ENCODE results near the gene ASB13.

ASB13 gene

GRCh38 chr10:5606321-5606720 lies 60.1 kb downstream of the ASB13 start:
- FAIRE-seq (no peak), DNase-seq (ENCODE audit: insufficient read length, low spot score) (no peak)
- TF ChIP-seq POLR2AphosphoS5 (IDR thresholded peaks at IDR 0.05; ENCODE audit: low read depth, low read length) = no peak

DNA sequence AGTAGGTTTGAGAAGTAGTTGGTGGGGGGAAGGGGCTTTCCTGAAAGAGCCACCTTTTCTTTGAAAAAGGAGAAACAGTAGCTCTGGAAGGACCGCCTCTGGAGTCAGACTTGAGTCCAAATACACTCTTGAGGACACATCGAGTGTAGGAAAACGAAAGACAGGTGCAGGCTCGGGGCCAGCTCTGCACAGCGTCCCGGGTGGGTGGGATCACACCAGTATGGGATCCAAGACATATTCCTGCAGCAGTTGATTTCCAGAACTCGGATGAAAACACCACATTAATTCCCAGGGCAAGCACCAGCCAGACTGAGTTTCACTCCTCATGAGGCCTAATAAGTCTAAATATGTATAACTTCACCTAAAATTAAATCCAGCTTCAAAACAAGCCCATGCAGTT lies 61.4 kb downstream of the ASB13 start:
- FAIRE-seq = no peak
- TF ChIP-seq TAF1 (IDR thresholded peaks at IDR 0.05; ENCODE audit: low read depth, low read length) (no peak), POU2F2 (IDR thresholded peaks at IDR 0.05; ENCODE audit: low read depth, low read length) (no peak), PAX5 (IDR thresholded peaks at IDR 0.05; ENCODE audit: insufficient read depth, low read length, severe bottlenecking) (no peak)
- no peak for DNase-seq (ENCODE audit: insufficient read length, low spot score)

- DNase-seq (ENCODE audit: insufficient read length, low spot score) = no peak
- no peak for TF ChIP-seq TAF1 (IDR thresholded peaks at IDR 0.05; ENCODE audit: low read depth, low read length)
- no peak for TF ChIP-seq POU2F2 (IDR thresholded peaks at IDR 0.05; ENCODE audit: low read depth, low read length)
- no peak for TF ChIP-seq PAX5 (IDR thresholded peaks at IDR 0.05; ENCODE audit: insufficient read depth, low read length, severe bottlenecking)
- TF ChIP-seq SPI1 (IDR thresholded peaks at IDR 0.05; ENCODE audit: low read depth, low read length) = no peak
- no peak for TF ChIP-seq POLR2AphosphoS5 (IDR thresholded peaks at IDR 0.05; ENCODE audit: low read depth, low read length)
- TF ChIP-seq POLR2A (IDR thresholded peaks at IDR 0.05; ENCODE audit: low read depth, low read length) = no peak
- no peak for FAIRE-seq
These were observed 62.0 kb downstream of the ASB13 start for GRCh38 chr10:5604236-5604925.

GRCh38 chr10:5603848-5604170 lies 62.6 kb downstream of the ASB13 start:
- DNase-seq (ENCODE audit: insufficient read length, low spot score) = no peak
- FAIRE-seq = no peak
- no peak for TF ChIP-seq POLR2AphosphoS5 (IDR thresholded peaks at IDR 0.05; ENCODE audit: low read depth, low read length)
- TF ChIP-seq POU2F2 (IDR thresholded peaks at IDR 0.05; ENCODE audit: low read depth, low read length) = no peak
- no peak for TF ChIP-seq POLR2A (IDR thresholded peaks at IDR 0.05; ENCODE audit: low read depth, low read length)
- no peak for TF ChIP-seq TAF1 (IDR thresholded peaks at IDR 0.05; ENCODE audit: low read depth, low read length)
- TF ChIP-seq PAX5 (IDR thresholded peaks at IDR 0.05; ENCODE audit: insufficient read depth, low read length, severe bottlenecking) = no peak
- no peak for TF ChIP-seq SPI1 (IDR thresholded peaks at IDR 0.05; ENCODE audit: low read depth, low read length)

DNA sequence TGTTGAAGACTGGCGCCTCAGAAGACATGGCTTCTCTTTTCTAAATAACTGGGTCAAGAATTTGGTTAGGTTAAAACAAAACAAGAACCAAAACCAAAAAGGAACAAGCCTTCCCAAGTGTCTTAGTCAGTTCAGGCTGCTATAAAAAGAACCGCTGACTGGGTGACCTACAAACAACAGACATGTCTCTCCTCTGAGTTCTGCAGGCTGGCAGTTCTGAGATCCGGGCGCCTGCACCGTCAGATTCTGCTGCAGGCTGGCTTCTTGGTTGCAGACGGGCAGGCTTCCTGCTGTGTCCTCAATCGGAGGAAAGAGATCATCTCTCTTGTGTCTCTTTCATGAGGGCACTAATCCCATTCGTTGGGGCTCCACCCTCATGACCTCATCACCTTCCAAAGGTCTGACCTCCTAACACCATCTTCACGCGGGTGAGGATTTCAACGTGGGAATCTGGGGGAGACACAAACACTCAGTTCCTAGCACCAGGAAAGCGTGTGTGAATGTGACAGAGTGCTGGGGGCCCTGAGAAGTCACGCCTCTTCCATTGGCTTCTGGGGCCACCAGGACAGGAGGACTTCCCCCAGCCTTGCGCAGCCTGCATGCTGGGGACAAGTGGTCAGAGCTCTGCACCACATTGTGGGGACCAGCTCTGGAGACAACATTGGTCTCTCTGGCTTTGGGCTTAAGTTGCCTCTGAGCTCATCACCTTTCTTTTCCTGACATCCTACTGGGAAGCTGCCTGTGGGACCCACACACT lies 63.1 kb downstream of the ASB13 start:
- DNase-seq (ENCODE audit: insufficient read length, low spot score) = no peak
- TF ChIP-seq TAF1 (IDR thresholded peaks at IDR 0.05; ENCODE audit: low read depth, low read length) (no peak), POLR2AphosphoS5 (IDR thresholded peaks at IDR 0.05; ENCODE audit: low read depth, low read length) (no peak), POLR2A (IDR thresholded peaks at IDR 0.05; ENCODE audit: low read depth, low read length) (no peak), POU2F2 (IDR thresholded peaks at IDR 0.05; ENCODE audit: low read depth, low read length) (no peak), SPI1 (IDR thresholded peaks at IDR 0.05; ENCODE audit: low read depth, low read length) (no peak), PAX5 (IDR thresholded peaks at IDR 0.05; ENCODE audit: insufficient read depth, low read length, severe bottlenecking) (no peak)
- no peak for FAIRE-seq

GRCh38 chr10:5601826-5602495 lies 64.4 kb downstream of the ASB13 start:
- DNase-seq (ENCODE audit: insufficient read length, low spot score) (no peak), FAIRE-seq (no peak)
- TF ChIP-seq TAF1 (IDR thresholded peaks at IDR 0.05; ENCODE audit: low read depth, low read length) = no peak
- TF ChIP-seq PAX5 (IDR thresholded peaks at IDR 0.05; ENCODE audit: insufficient read depth, low read length, severe bottlenecking) = no peak
- TF ChIP-seq POLR2A (IDR thresholded peaks at IDR 0.05; ENCODE audit: low read depth, low read length) = no peak
- TF ChIP-seq SPI1 (IDR thresholded peaks at IDR 0.05; ENCODE audit: low read depth, low read length) = no peak
- TF ChIP-seq POLR2AphosphoS5 (IDR thresholded peaks at IDR 0.05; ENCODE audit: low read depth, low read length) = no peak
- no peak for TF ChIP-seq POU2F2 (IDR thresholded peaks at IDR 0.05; ENCODE audit: low read depth, low read length)

DNA sequence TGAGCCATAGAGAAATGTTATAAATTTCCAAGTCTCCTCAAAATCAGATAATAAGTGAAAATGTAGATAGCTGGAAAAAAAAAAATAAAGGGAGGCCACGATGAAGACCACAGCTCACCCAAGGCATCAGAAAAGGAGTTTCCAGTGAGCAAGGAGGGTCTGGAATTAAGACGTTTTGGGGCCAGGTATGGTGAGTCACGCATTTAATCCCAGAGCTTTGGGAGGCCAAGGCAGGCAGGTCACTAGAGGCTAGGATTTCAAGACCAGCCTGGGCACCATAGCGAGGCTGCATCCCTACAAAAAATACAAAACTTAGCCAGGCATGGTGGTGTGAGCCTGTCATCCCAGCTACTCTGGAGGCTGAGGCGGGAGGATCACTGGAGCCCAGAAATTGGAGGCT lies 65.5 kb downstream of the ASB13 start:
- TF ChIP-seq SPI1 (IDR thresholded peaks at IDR 0.05; ENCODE audit: low read depth, low read length) (no peak), POLR2AphosphoS5 (IDR thresholded peaks at IDR 0.05; ENCODE audit: low read depth, low read length) (no peak), PAX5 (IDR thresholded peaks at IDR 0.05; ENCODE audit: insufficient read depth, low read length, severe bottlenecking) (no peak), POU2F2 (IDR thresholded peaks at IDR 0.05; ENCODE audit: low read depth, low read length) (no peak), TAF1 (IDR thresholded peaks at IDR 0.05; ENCODE audit: low read depth, low read length) (no peak), POLR2A (IDR thresholded peaks at IDR 0.05; ENCODE audit: low read depth, low read length) (no peak)
- FAIRE-seq (no peak), DNase-seq (ENCODE audit: insufficient read length, low spot score) (no peak)

DNA sequence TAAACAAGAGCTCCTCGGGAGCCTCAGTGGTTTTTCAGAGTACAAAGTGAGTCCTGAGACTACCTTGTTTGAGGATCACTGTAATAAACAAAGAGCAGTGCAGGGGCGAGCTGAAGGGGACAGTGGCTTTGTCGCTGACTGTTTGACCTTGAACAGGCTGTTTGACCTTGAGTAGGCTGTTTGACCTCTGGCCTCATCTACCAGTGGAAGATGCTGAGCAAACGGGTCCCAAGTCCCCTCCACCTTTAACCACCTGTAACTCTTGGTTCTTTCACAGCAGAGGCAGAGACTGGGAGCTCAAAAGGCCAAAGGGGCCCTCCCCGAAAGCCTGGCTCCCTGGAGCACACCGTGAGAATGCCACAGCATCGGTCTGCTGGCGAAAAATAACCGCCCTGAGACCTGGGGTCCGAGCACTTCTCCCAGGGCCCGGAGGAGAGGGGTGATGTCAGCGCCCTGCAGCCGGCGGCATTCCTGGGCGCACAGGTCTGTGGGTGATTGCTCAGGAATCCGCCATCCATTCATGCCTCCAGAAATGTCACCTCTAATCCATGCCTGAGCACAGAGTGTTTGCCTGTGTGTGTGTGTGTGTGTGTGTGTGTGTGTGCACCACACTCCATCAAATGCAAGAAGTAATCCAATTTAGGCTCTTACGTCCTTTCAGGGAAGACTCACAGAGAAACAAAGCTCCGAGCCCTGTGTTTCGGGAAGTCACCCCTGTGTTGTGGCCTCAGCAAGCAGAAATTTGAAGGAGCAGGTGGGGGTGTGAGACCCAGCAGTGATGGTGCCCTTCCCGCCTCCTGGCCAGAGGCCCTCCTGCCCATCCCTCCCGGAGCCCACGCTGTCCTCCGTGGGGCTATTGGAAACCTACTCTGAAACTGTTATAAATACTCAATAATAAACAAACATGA lies 66.5 kb downstream of the ASB13 start:
- DNase-seq (ENCODE audit: insufficient read length, low spot score) (no peak), FAIRE-seq (no peak)
- no peak for TF ChIP-seq POLR2A (IDR thresholded peaks at IDR 0.05; ENCODE audit: low read depth, low read length)
- TF ChIP-seq TAF1 (IDR thresholded peaks at IDR 0.05; ENCODE audit: low read depth, low read length) = no peak
- TF ChIP-seq SPI1 (IDR thresholded peaks at IDR 0.05; ENCODE audit: low read depth, low read length) = no peak
- TF ChIP-seq POLR2AphosphoS5 (IDR thresholded peaks at IDR 0.05; ENCODE audit: low read depth, low read length) = no peak
- no peak for TF ChIP-seq POU2F2 (IDR thresholded peaks at IDR 0.05; ENCODE audit: low read depth, low read length)

DNA sequence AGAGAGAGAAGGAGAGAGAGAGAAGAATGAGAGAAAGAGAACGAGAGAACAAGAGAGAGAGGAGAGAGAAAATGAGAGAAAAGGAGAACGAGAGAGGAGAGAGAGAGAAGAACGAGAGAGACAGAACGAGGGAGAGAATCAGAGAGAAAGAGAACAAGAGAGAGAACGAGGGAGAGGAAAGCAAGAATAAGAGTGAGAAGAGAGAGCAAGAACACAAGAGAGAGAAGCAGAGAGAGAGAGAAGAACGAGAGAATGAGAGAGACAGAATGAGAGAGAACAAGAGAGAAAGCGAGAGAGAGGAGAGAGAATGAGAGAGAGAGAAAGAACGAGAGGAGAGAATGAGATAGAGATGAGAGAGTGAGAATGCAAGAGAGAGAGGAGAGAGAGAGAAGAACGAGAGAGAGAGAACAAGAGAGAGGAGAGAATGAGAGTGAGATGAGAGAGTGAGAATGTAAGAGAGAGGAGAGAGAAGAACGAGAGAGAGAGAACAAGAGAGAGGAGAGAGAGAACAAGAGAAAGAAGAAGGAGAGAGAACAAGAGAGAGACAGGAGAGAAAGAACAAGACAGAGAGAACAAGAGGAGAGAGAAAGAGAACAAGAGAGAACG lies 68.2 kb downstream of the ASB13 start:
- DNase-seq (ENCODE audit: insufficient read length, low spot score) (no peak), FAIRE-seq (no peak)
- TF ChIP-seq POU2F2 (IDR thresholded peaks at IDR 0.05; ENCODE audit: low read depth, low read length) (no peak), POLR2AphosphoS5 (IDR thresholded peaks at IDR 0.05; ENCODE audit: low read depth, low read length) (no peak), TAF1 (IDR thresholded peaks at IDR 0.05; ENCODE audit: low read depth, low read length) (no peak), PAX5 (IDR thresholded peaks at IDR 0.05; ENCODE audit: insufficient read depth, low read length, severe bottlenecking) (no peak), SPI1 (IDR thresholded peaks at IDR 0.05; ENCODE audit: low read depth, low read length) (no peak)

Measured in GM12891 (cell line).